C4-2B (cell line): ENCODE data around the gene ANKRD52.

Experiments used
- H3K27ac ChIP-seq: fragments of 450-650 bp; 2 replicates; pipeline ENCODE4 v1.5.1; 2017
- ZFX ChIP-seq: fragments of 450-650 bp; IDR thresholded peaks from 2 replicates; pipeline ENCODE4 v1.6.1; 2017
- TF ChIP-seq, protein P1 (sequence below): fragments of 450-650 bp; conservative IDR thresholded peaks from 2 replicates; pipeline ENCODE4 v1.5.1; 2017; ENCODE audit warnings: mild to moderate bottlenecking

ANKRD52 gene

DNA sequence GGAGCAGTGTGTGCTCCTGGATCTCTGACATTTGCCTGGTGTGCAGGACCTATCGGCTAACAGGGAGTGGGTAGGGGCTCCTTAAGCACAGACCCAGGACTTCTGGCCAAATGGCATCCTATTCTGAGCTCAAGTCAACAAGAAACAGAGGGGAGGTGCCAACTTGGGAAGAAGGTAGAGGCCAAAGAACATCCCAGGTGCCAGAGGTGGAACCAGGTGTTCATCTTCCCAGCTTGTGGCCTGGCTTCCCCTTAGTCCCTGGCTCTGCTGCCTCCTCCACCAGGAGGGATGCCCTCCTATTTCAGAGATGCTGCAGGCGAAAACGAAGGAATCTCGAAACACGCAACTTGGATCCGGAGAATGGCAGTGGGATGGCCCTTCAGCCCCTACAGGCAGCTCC lies 22.1 kb downstream of the ANKRD52 start:
- H3K27ac ChIP-seq, result no peak overlapping the region
- TF ChIP-seq, protein P1, sequence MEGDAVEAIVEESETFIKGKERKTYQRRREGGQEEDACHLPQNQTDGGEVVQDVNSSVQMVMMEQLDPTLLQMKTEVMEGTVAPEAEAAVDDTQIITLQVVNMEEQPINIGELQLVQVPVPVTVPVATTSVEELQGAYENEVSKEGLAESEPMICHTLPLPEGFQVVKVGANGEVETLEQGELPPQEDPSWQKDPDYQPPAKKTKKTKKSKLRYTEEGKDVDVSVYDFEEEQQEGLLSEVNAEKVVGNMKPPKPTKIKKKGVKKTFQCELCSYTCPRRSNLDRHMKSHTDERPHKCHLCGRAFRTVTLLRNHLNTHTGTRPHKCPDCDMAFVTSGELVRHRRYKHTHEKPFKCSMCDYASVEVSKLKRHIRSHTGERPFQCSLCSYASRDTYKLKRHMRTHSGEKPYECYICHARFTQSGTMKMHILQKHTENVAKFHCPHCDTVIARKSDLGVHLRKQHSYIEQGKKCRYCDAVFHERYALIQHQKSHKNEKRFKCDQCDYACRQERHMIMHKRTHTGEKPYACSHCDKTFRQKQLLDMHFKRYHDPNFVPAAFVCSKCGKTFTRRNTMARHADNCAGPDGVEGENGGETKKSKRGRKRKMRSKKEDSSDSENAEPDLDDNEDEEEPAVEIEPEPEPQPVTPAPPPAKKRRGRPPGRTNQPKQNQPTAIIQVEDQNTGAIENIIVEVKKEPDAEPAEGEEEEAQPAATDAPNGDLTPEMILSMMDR, result no peak
- TF ChIP-seq ZFX, result no peak

DNA sequence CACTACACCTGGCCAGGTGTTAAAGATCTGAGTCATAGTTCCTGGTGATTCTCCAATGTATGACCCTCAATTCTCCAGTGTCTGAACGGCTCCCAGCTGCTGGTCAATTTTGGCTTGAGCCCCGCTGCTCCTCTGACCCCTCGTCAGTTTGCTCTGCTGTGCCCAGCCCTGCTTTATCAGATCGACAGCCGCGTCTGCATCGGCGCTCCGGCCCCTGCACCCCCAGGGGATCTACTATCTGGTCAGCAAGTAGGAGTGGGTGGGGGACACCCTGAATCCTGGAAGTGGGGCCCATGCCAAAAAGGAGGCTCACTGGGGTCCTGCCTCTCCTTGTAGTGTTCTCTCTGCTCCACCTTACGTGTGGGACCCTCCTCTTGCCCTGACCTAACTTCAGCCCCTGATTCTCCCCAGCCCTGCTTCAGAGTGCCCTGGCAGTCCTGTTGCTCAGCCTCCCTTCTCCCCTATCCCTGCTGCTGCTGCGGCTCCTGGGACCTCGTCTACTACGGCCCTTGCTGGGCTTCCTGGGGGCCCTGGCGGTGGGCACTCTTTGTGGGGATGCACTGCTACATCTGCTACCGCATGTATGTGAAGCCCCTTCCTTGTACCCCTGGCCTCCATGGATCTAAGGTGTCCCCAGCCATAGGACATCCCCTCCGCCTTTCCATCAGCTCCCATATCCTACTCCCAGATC lies 23.3 kb downstream of the ANKRD52 start:
- TF ChIP-seq ZFX, result no peak
- TF ChIP-seq, protein P1, result no peak
- no peak overlapping the region for H3K27ac ChIP-seq

DNA sequence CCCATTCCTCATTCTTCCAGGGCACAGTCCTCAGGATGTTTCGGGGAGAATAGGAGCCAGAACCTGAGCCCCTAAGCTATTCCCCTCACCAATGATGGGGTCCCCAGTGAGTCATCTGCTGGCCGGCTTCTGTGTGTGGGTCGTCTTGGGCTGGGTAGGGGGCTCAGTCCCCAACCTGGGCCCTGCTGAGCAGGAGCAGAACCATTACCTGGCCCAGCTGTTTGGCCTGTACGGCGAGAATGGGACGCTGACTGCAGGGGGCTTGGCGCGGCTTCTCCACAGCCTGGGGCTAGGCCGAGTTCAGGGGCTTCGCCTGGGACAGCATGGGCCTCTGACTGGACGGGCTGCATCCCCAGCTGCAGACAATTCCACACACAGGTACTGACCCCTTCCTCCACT lies 27.0 kb downstream of the ANKRD52 start:
- TF ChIP-seq, protein P1, result no peak
- TF ChIP-seq ZFX, result no peak
- no peak overlapping the region for H3K27ac ChIP-seq

DNA sequence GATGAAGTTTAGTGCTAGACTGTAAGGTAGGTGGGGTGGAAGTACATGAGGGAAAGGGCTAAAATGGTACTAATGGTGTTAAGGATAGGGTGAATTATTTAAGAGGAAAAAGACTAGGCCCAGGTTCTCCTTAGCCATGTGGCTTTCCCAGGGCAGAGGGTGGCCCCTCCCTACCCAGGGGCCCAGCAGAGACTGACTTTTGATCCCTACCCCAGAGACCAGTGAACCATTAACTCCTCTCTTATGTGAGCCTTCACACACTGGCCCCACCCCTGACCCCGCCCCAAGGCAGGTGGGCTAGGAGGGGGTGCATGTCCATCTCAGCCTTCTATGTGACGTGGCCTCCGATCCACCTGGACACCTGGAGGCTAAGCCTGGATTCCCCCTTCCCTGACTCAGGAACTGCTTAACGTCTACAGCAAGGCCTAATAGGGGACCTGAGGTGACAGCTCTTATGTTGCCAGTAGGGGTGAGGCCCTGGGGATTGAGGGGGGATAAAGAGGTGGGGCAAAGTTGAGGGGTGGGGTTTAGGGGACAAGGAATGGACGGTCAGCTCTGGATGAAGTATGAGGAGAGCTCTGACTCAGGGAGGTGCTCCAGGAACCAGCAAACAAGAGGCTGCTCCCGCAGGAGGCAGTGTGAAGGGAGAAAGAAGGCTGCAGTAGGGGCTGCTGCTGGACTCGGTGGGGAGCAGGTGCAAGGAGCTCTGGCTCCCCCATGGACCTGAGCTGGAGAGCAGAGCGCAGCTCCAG lies 27.6 kb downstream of the ANKRD52 start:
- H3K27ac ChIP-seq, result no peak overlapping the region
- TF ChIP-seq ZFX, result no peak
- TF ChIP-seq, protein P1, result no peak

DNA sequence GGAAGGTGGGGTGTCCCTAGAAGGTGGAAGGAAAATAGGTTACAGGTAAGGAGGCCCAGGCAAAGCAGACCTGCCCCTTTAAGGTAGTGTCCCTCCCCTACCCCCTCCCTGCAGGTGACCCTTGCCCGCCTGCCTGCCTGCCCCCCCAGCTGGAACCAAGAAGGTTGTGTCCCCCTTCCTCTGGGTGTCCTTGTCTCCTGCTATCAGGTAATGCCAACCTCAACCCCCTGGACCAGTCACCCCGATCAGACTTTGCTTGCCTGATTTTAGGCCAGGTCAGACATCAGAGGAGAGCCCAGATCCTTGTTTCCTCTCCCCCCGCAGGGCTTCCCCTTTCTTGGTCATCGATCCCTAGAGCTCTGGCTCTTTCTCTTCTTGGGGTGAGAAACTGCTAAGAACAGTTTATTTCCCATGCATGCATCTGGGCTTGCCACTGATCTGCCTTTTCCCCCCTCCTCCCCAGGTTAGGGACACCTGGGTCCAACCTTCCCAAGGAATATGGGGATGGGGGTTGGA lies 28.2 kb downstream of the ANKRD52 start, which contains the start of gene SLC39A5:
Gene SLC39A5, plus strand, starts transcription at position 136 of the 516 bp plus-strand sequence. CDS start 1,224 bp downstream, outside the sequence.
- H3K27ac ChIP-seq, result no peak within 1 kb of the TSS

DNA sequence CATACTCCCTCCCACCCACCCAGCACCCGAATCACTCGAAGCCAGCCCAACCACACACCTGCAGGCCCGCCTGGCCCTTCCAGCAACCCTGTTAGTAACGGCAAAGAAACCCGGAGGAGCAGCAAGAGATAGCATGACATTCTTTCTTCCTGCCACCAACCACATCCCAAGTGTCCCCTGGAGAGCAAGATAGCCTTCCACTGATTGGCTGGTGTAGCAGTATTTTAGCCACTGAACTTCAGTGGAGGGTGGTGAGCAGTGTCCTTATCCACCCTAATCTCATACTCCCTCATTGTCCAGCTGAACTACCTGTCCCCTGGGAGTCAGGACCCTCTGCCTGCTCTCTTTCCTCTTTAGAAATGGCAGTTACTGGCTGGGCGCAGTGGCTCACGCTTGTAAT lies 29.1 kb downstream of the ANKRD52 start:
- TF ChIP-seq ZFX, result no peak
- TF ChIP-seq, protein P1, result no peak
- no peak overlapping the region for H3K27ac ChIP-seq

More for the DNA sequence above, 28.2 kb downstream of the ANKRD52 start, which contains the start of gene SLC39A5:
- no peak for TF ChIP-seq ZFX
- TF ChIP-seq, protein P1, result no peak

DNA sequence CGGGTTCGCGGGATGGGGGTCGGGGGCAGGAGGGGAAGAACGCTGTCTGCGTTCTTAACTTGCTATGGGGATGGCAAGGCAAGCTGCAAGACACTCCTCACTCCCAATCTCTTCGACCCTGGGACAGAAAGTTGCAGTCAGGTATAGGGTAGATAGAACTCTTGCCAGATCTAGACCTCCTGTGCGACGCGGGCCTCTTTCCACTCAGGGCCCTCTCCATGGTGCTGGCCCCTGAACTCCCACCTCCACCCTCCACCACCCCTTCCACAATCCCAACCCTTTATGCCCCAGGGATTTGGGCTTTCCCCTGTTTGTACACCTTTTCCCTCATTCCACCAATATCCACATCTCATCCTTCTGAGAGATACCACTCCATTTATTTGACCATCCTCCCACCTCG lies 33.2 kb downstream of the ANKRD52 start:
- no peak for TF ChIP-seq ZFX
- TF ChIP-seq, protein P1, result no peak
- peak overlapping the region; percentile 93 for H3K27ac ChIP-seq
